Activated T-cell treated with anti-CD3 and anti-CD28 coated beads for 48 hours (primary cell): Measurements from ENCODE around the gene ZNF511.
"Not testable (repeated sequence)": the region's sequence is repeated elsewhere in the genome, so short reads cannot be mapped to it uniquely, and the experiment has no call there.

ENCODE experiments used
- DNase-seq: peaks from one replicate; pipeline ENCODE4 v3.0.0-alpha.2; 2020; ENCODE audit warnings: low read depth

ZNF511 gene

GRCh38 chr10:133314911-133315310, 6.2 kb downstream of the ZNF511 start:
- DNase-seq: no peak

GRCh38 chr10:133315847-133316246, 7.1 kb downstream of the ZNF511 start:
- no peak for DNase-seq

- no peak for DNase-seq
Observed at GRCh38 chr10:133316266-133316665, 7.6 kb downstream of the ZNF511 start.

GRCh38 chr10:133316732-133317131, 8.0 kb downstream of the ZNF511 start:
- no peak for DNase-seq

GRCh38 chr10:133318494-133319127, 9.9 kb downstream of the ZNF511 start:
- DNase-seq: peak; percentile 74

- not testable (repeated sequence) for DNase-seq
Observed at GRCh38 chr10:133320852-133321422, 12.2 kb downstream of the ZNF511 start.

- not testable (repeated sequence) for DNase-seq
Observed at GRCh38 chr10:133322064-133322709, 13.5 kb downstream of the ZNF511 start.

- DNase-seq: peak; percentile 66
Observed at GRCh38 chr10:133324198-133324792, 15.6 kb downstream of the ZNF511 start.

GRCh38 chr10:133324857-133325260, 16.1 kb downstream of the ZNF511 start:
- DNase-seq: no peak

- no peak for DNase-seq
Observed at GRCh38 chr10:133325440-133326222, 16.9 kb downstream of the ZNF511 start.

GRCh38 chr10:133326223-133326551, 17.5 kb downstream of the ZNF511 start:
- DNase-seq: no peak

GRCh38 chr10:133326745-133327650, 18.3 kb downstream of the ZNF511 start:
- no peak for DNase-seq

- no peak for DNase-seq
Observed at GRCh38 chr10:133327651-133328357, 19.1 kb downstream of the ZNF511 start.

GRCh38 chr10:133328358-133329343, 19.9 kb downstream of the ZNF511 start:
- DNase-seq: no peak

- peak; percentile 85 for DNase-seq
Observed at GRCh38 chr10:133329491-133330202, 20.9 kb downstream of the ZNF511 start.

- DNase-seq: no peak
Observed at GRCh38 chr10:133332936-133333699, 24.4 kb downstream of the ZNF511 start.

- DNase-seq: no peak
Observed at GRCh38 chr10:133334503-133335245, 26.0 kb downstream of the ZNF511 start.
